IMR-90 (cell line): Measurements from ENCODE around the gene SASH1. TPM values are rescaled to one million over a fixed set of nuclear protein-coding genes. Genes with fewer than 3 reads are reported as not detected.
A peak's percentile ranks its signal among the peaks of the same experiment; 100 is the strongest.

Source experiments
- ATAC-seq: fragments of 200-7000 bp; cut with Tn5 transposase; 2 replicates; pipeline ENCODE4 v1.9.1; 2020; ENCODE audit warnings: low read depth, mild to moderate bottlenecking, moderate library complexity
- BruUV-seq: library from RNA; stranded (reverse); fragments of 400-500 nt; replicated peaks from 2 replicates; lab custom pipeline; 2021; lab: Mats Ljungman, UMichigan
- CTCF ChIA-PET: fragments of 300-600 bp; formaldehyde crosslinking; extraction: SDS; loops from one replicate; lab custom pipeline; 2021; ENCODE audit warnings: antibody characterized with exemption; lab: Yijun Ruan, JAX
- POLR2A ChIA-PET: fragments of 300-600 bp; sonication (Branson Sonifier 250); formaldehyde crosslinking; loops from one replicate; lab custom pipeline; 2022; ENCODE audit warnings: antibody characterized with exemption; ENCODE audit not compliant: unreplicated experiment; lab: Charles Lee
- DNase-seq: peaks from one replicate; pipeline ENCODE4 v3.0.0; 2013
- H2AFZ ChIP-seq: replicated peaks from 2 replicates; pipeline ENCODE3; 2013; ENCODE audit warnings: low read length, mild to moderate bottlenecking; ENCODE audit not compliant: poor library complexity
- H2AK5ac ChIP-seq: 2 replicates; pipeline ENCODE4 v1.6.1; 2013; ENCODE audit warnings: low read depth, low read length, inconsistent platforms
- H2AK9ac ChIP-seq: replicated peaks from 2 replicates; pipeline ENCODE3; 2013; ENCODE audit warnings: mild to moderate bottlenecking, low read depth, low read length, moderate library complexity; ENCODE audit not compliant: poor library complexity
- H2BK120ac ChIP-seq: 2 replicates; pipeline ENCODE4 v1.6.1; 2013; ENCODE audit warnings: low read depth, low read length, inconsistent platforms
- H2BK15ac ChIP-seq: 3 replicates; pipeline ENCODE4 v1.6.1; 2013; ENCODE audit warnings: low read depth, low read length, inconsistent platforms
- H2BK20ac ChIP-seq: 2 replicates; pipeline ENCODE4 v1.6.1; 2013; ENCODE audit warnings: low read depth, mild to moderate bottlenecking, inconsistent platforms, low read length, moderate library complexity
- H2BK5ac ChIP-seq: 2 replicates; pipeline ENCODE4 v1.6.1; 2013; ENCODE audit warnings: mild to moderate bottlenecking, low read depth, low read length, inconsistent platforms; ENCODE audit not compliant: poor library complexity, severe bottlenecking
- H3K14ac ChIP-seq: replicated peaks from 2 replicates; pipeline ENCODE4 v1.6.1; 2013; ENCODE audit warnings: low read depth, low read length, inconsistent platforms
- H3K18ac ChIP-seq: 2 replicates; pipeline ENCODE4 v1.6.1; 2013; ENCODE audit warnings: low read depth, low read length, control low read depth
- H3K23ac ChIP-seq: 2 replicates; pipeline ENCODE4 v1.6.1; 2013; ENCODE audit warnings: low read depth, low read length, inconsistent platforms
- H3K27ac ChIP-seq: 2 replicates; pipeline ENCODE4 v1.5.1; 2013; ENCODE audit warnings: mild to moderate bottlenecking, control low read depth, low read length; ENCODE audit not compliant: insufficient read depth
- H3K27me3 ChIP-seq: 2 replicates; pipeline ENCODE4 v1.6.1; 2013; ENCODE audit warnings: low read length; ENCODE audit not compliant: control insufficient read depth, insufficient read depth
- H3K36me3 ChIP-seq: 2 replicates; pipeline ENCODE4 v1.6.1; 2013; ENCODE audit warnings: low read length, mixed read lengths; ENCODE audit not compliant: control insufficient read depth, insufficient read depth
- H3K4ac ChIP-seq: 2 replicates; pipeline ENCODE4 v1.6.1; 2013; ENCODE audit warnings: low read depth, low read length, inconsistent platforms
- H3K4me1 ChIP-seq: 2 replicates; pipeline ENCODE4 v1.6.1; 2013; ENCODE audit warnings: low read length, mixed read lengths; ENCODE audit not compliant: control insufficient read depth, insufficient read depth
- H3K4me2 ChIP-seq: 2 replicates; pipeline ENCODE4 v1.6.1; 2013; ENCODE audit warnings: low read depth, mild to moderate bottlenecking, control low read depth, low read length, moderate library complexity
- H3K4me3 ChIP-seq: 2 replicates; pipeline ENCODE4 v1.5.1; 2013; ENCODE audit warnings: low read depth, mild to moderate bottlenecking, control low read depth, low read length, moderate library complexity; ENCODE audit not compliant: insufficient read depth
- H3K56ac ChIP-seq: 2 replicates; pipeline ENCODE4 v1.6.1; 2013; ENCODE audit warnings: low read length, inconsistent platforms; ENCODE audit not compliant: insufficient read depth; ENCODE audit errors: extremely low read depth
- H3K79me1 ChIP-seq, 2 experiments: 2 replicates each; pipeline ENCODE4 v1.6.1; 2013; ENCODE audit warnings: low read length in 2 of 2, inconsistent platforms in 1 of 2, low read depth in 1 of 2
- H3K9ac ChIP-seq: 2 replicates; pipeline ENCODE4 v1.6.1; 2013; ENCODE audit warnings: low read depth, low read length, control low read depth
- H3K9me1 ChIP-seq: 2 replicates; pipeline ENCODE4 v1.6.1; 2013; ENCODE audit warnings: low read length, inconsistent platforms; ENCODE audit not compliant: insufficient read depth
- H3K9me3 ChIP-seq: 2 replicates; pipeline ENCODE4 v1.6.1; 2013; ENCODE audit warnings: low read length; ENCODE audit not compliant: control insufficient read depth, insufficient read depth
- H4K20me1 ChIP-seq: 2 replicates; pipeline ENCODE4 v1.6.1; 2013; ENCODE audit warnings: low read length, inconsistent platforms; ENCODE audit not compliant: insufficient read depth
- H4K5ac ChIP-seq: 2 replicates; pipeline ENCODE4 v1.6.1; 2013; ENCODE audit warnings: mild to moderate bottlenecking, low read depth, low read length, control low read depth
- H4K8ac ChIP-seq, 2 experiments: 2 replicates each; pipeline ENCODE4 v1.6.1; 2013; ENCODE audit warnings: low read depth in 2 of 2, low read length in 2 of 2, control low read depth in 1 of 2, inconsistent platforms in 1 of 2
- H4K91ac ChIP-seq: 2 replicates; pipeline ENCODE4 v1.6.1; 2013; ENCODE audit warnings: low read depth, low read length, inconsistent platforms; ENCODE audit not compliant: insufficient read depth
- ELK1 ChIP-seq: fragments of 150-350 bp; IDR thresholded peaks from 2 replicates; pipeline ENCODE4 v1.6.1; 2016; ENCODE audit warnings: low read depth, mild to moderate bottlenecking, low read length, moderate library complexity, borderline replicate concordance
- MAFK ChIP-seq: IDR thresholded peaks from 2 replicates; pipeline ENCODE4 v1.6.1; 2012; ENCODE audit warnings: low read depth, low read length, improper control_type of control experiment
- MXI1 ChIP-seq: IDR thresholded peaks from 2 replicates; pipeline ENCODE4 v1.6.1; 2012; ENCODE audit warnings: low read depth, mild to moderate bottlenecking, low read length, moderate library complexity, borderline replicate concordance
- NFE2L2 ChIP-seq: fragments of 150-350 bp; IDR thresholded peaks from 2 replicates; pipeline ENCODE4 v1.6.1; 2016; ENCODE audit warnings: low read depth, mild to moderate bottlenecking, low read length
- RAD21 ChIP-seq: IDR thresholded peaks from 2 replicates; pipeline ENCODE4 v1.6.1; 2012; ENCODE audit warnings: low read length, improper control_type of control experiment
- WGBS, 2 experiments: methylation state at CpG; one replicate each; pipeline versions ENCODE4 v1.1.5 to v1.1.7; 2013; ENCODE audit warnings: missing lambda C conversion rate in 2 of 2; ENCODE audit not compliant: insufficient read length in 1 of 2; ENCODE audit errors: extremely low coverage in 2 of 2; 5-methylcytosine and 5-hydroxymethylcytosine counted together
- dilution Hi-C: fragments of 300-500 bp; cut with HindIII; formaldehyde crosslinking; loops from one replicate; pipeline ENCODE4 v1.14.3; 2018; ENCODE audit warnings: low sequenced_read_pairs; ENCODE audit not compliant: unreplicated experiment
- in situ Hi-C: fragments of 300-500 bp; cut with MboI; formaldehyde crosslinking; loops from 3 replicates; pipeline ENCODE4 v1.14.3; 2019; ENCODE audit warnings: low sequenced_read_pairs, inconsistent platforms, mixed read lengths
- intact Hi-C: fragments of 100-400 bp; cut with micrococcal nuclease; formaldehyde crosslinking; loops from 2 replicates; pipeline ENCODE4 v1.10.0; 2022
- polyA plus RNA-seq, 3 experiments: library from polyadenylated mRNA; depleted of rRNA; stranded (reverse); fragments of >200 nt; gene quantifications; 2 replicates each; pipeline ENCODE4 v1.2.3, GENCODE V29; 2012; ENCODE audit warnings: low replicate concordance in 1 of 3
- total RNA-seq: library from RNA; depleted of rRNA; stranded (reverse); fragments of >200 nt; gene quantifications from 2 replicates; pipeline ENCODE4 v1.2.3, GENCODE V29; 2012

The SASH1 gene
- total and polyA plus RNA-seq, 2 of the 4 experiments (the other 2 are of a cell fraction): 11.6 to 16.5 TPM

DNA sequence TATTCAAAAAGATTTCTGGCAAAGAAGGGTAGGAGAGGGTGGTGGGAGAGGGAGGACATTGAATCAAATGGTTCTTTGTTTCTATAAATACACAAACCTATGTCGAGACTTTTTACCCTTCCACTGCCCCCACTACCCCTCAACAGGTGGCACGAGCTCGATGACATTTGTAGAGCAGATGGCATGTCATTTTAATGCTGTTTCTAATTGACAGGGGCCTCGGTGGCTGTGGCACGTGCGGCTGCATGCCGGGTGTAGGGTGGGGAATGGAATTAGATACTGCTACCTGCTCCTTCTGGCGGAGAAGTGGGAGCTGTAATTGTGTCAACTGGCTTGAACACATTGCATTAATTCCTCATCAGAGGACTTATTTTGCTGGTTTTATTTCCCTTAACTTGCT, 29.1 kb upstream of the SASH1 start:
- no peak; the same call in 1 of the 2 replicates for ATAC-seq
- no peak overlapping the region for H4K5ac ChIP-seq
- H3K9ac ChIP-seq: no peak overlapping the region
- H2BK15ac ChIP-seq: 0 out of 3 replicates have a peak overlapping the region, but pooled peaks have one; percentile 24
- peaks cover 8% of the 10 kb centered on the region for H3K4me1 ChIP-seq
- H2AFZ ChIP-seq: no peak overlapping the region
- dilution Hi-C loops (no loop called here), intact Hi-C loops (no loop called here), in situ Hi-C loops (no loop called here)
- H3K4me3 ChIP-seq: no peak overlapping the region
- H2AK9ac ChIP-seq: no peak overlapping the region
- no peak overlapping the region for H2BK20ac ChIP-seq
- H2BK120ac ChIP-seq: peak overlapping the region; percentile 18; the same call in 1 of the 2 replicates
- H3K4ac ChIP-seq: no peak overlapping the region
- no TSS peak for BruUV-seq
- no peak overlapping the region for H3K56ac ChIP-seq
- no peak overlapping the region for H3K23ac ChIP-seq
- H3K27ac ChIP-seq: no peak overlapping the region
- H3K27me3 ChIP-seq: no peaks in the 10 kb centered on the region
- no peak overlapping the region for H3K4me2 ChIP-seq
- no peak for DNase-seq
- H4K8ac ChIP-seq: peak overlapping the region in 1 of 2 experiments; percentile 41; a peak in 1 of 4 replicates
- H3K9me1 ChIP-seq: no peaks in the 10 kb centered on the region
- H4K20me1 ChIP-seq: no peaks in the 10 kb centered on the region
- POLR2A ChIA-PET: no interaction called here
- H3K18ac ChIP-seq: no peak overlapping the region
- H2BK5ac ChIP-seq: no peak overlapping the region
- TF ChIP-seq MXI1 (no peak), MAFK (no peak), NFE2L2 (no peak), RAD21 (no peak), ELK1 (no peak)
- no peaks in the 10 kb centered on the region for H3K9me3 ChIP-seq
- no CpG with 5 or more reads among the region's 8 CpGs for WGBS, 2 experiments
- no peaks in the 10 kb centered on the region for H3K36me3 ChIP-seq
- no peak overlapping the region for H4K91ac ChIP-seq
- H3K14ac ChIP-seq: 0 out of 2 replicates have a peak overlapping the region, but pooled peaks have one; percentile 32
- H2AK5ac ChIP-seq: no peak overlapping the region
- peaks cover 0 to 5% of the 10 kb centered on the region in 2 experiments; a peak in 1 of 4 replicates for H3K79me1 ChIP-seq
- CTCF ChIA-PET: no interaction called here
